Smooth muscle cell (in vitro differentiated cells): ENCODE data around the gene GSG1L. TPM values are rescaled to one million over a fixed set of nuclear protein-coding genes. Genes with fewer than 3 reads are reported as not detected.

ENCODE experiments used
- DNase-seq: peaks from one replicate; lab custom pipeline; 2025; ENCODE audit not compliant: unreplicated experiment; lab: John Stamatoyannopoulos, UW
- H2AFZ ChIP-seq: fragments of 200-600 bp; sonication (generic); 2 replicates; pipeline ENCODE4 v1.6.0; 2016; ENCODE audit warnings: antibody characterized with exemption, low read depth, mild to moderate bottlenecking
- H3F3A ChIP-seq: fragments of 200-600 bp; sonication (generic); 2 replicates; pipeline ENCODE4 v1.6.0; 2017; ENCODE audit warnings: antibody characterized with exemption, low read depth
- H3K27ac ChIP-seq: fragments of 200-600 bp; sonication (generic); 2 replicates; pipeline ENCODE4 v1.5.1; 2016; ENCODE audit warnings: low read depth, mild to moderate bottlenecking
- H3K27me3 ChIP-seq: fragments of 200-600 bp; sonication (generic); 2 replicates; pipeline ENCODE4 v1.6.1; 2016; ENCODE audit warnings: low read depth, mild to moderate bottlenecking
- H3K36me3 ChIP-seq: fragments of 200-600 bp; sonication (generic); 2 replicates; pipeline ENCODE4 v1.5.1; 2016; ENCODE audit warnings: low read depth
- H3K4me1 ChIP-seq: fragments of 200-600 bp; sonication (generic); 2 replicates; pipeline ENCODE4 v1.5.1; 2016; ENCODE audit warnings: low read depth
- H3K4me2 ChIP-seq: fragments of 200-600 bp; sonication (generic); 2 replicates; pipeline ENCODE4 v1.6.0; 2016; ENCODE audit warnings: mild to moderate bottlenecking
- H3K4me3 ChIP-seq: fragments of 200-600 bp; sonication (generic); 2 replicates; pipeline ENCODE4 v1.5.1; 2016; ENCODE audit warnings: mild to moderate bottlenecking
- H3K79me2 ChIP-seq: fragments of 200-600 bp; sonication (generic); 2 replicates; pipeline ENCODE4 v1.6.0; 2016; ENCODE audit warnings: low read depth, mild to moderate bottlenecking
- H3K9ac ChIP-seq: fragments of 200-600 bp; sonication (generic); 2 replicates; pipeline ENCODE4 v1.6.0; 2016; ENCODE audit warnings: low read depth
- H3K9me3 ChIP-seq: fragments of 200-600 bp; sonication (generic); replicated peaks from 2 replicates; pipeline ENCODE4 v1.5.1; 2016; ENCODE audit warnings: low read depth
- H4K20me1 ChIP-seq: fragments of 200-600 bp; sonication (generic); 2 replicates; pipeline ENCODE4 v1.6.0; 2016; ENCODE audit warnings: low read depth
- WGBS: methylation state at CpG from one replicate; pipeline ENCODE4 v1.1.7; 2016; ENCODE audit warnings: low lambda C conversion rate; 5-methylcytosine and 5-hydroxymethylcytosine counted together
- polyA plus RNA-seq: library from polyadenylated mRNA; unstranded; fragments of >200 nt; fragmentation: Nextera tagmentation; extraction: Ambion mirVana; gene quantifications from 2 replicates; pipeline ENCODE4 v1.2.1, GENCODE V29; 2016
- total RNA-seq: library from RNA; depleted of rRNA; stranded (reverse); fragments of >200 nt; gene quantifications from 2 replicates; pipeline ENCODE4 v1.2.3, GENCODE V29; 2014
- TF ChIP-seq, protein P1 (sequence below): fragments of 200-600 bp; sonication (generic); IDR thresholded peaks from 2 replicates; pipeline ENCODE4 v1.5.1; 2017; ENCODE audit warnings: borderline replicate concordance, mild to moderate bottlenecking, antibody characterized with exemption; ENCODE audit not compliant: insufficient read depth, poor library complexity, severe bottlenecking

Gene GSG1L
- total and polyA plus RNA-seq, 2 experiments from 2014 or later: 0.31 TPM; not detected in 1

GRCh38 chr16:27901956-27902355, 161.6 kb downstream of the GSG1L start:
- H3K36me3 ChIP-seq: no peaks in the 10 kb centered on the region
- WGBS: 91% methylated on average over 8 of the region's 8 CpGs
- no peaks in the 10 kb centered on the region for H3K4me1 ChIP-seq
- no peak overlapping the region for H3K9ac ChIP-seq
- no peak overlapping the region for H2AFZ ChIP-seq
- no peaks in the 10 kb centered on the region for H3K79me2 ChIP-seq
- no peak overlapping the region for H3K4me3 ChIP-seq
- no peaks in the 10 kb centered on the region for H3K9me3 ChIP-seq
- H3K27me3 ChIP-seq: no peaks in the 10 kb centered on the region
- H3K27ac ChIP-seq: no peak overlapping the region
- H3F3A ChIP-seq: no peaks in the 10 kb centered on the region
- TF ChIP-seq, protein P1, sequence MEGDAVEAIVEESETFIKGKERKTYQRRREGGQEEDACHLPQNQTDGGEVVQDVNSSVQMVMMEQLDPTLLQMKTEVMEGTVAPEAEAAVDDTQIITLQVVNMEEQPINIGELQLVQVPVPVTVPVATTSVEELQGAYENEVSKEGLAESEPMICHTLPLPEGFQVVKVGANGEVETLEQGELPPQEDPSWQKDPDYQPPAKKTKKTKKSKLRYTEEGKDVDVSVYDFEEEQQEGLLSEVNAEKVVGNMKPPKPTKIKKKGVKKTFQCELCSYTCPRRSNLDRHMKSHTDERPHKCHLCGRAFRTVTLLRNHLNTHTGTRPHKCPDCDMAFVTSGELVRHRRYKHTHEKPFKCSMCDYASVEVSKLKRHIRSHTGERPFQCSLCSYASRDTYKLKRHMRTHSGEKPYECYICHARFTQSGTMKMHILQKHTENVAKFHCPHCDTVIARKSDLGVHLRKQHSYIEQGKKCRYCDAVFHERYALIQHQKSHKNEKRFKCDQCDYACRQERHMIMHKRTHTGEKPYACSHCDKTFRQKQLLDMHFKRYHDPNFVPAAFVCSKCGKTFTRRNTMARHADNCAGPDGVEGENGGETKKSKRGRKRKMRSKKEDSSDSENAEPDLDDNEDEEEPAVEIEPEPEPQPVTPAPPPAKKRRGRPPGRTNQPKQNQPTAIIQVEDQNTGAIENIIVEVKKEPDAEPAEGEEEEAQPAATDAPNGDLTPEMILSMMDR: no peak
- H4K20me1 ChIP-seq: no peaks in the 10 kb centered on the region
- no peak overlapping the region for H3K4me2 ChIP-seq
- no peak for DNase-seq

DNA sequence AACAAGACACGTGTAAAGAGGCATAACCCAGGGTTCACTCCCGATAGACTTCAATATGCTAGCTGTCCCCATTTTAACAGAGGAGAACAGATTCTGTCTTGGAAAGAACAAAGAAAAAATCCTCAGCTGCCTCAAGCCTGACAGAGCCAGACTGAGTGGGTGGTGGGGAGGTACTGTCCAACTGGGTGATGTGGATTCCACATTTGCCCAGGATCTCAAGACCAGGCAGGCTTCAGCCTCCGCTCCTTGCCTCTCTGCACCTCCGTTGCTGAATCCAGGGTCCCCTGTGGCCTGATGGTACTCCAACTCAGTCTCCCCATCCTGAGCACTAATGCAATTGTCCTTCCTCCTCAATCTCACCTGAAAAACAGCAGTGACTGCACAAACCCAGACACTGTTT, 163.8 kb downstream of the GSG1L start:
- no peaks in the 10 kb centered on the region for H4K20me1 ChIP-seq
- no peak overlapping the region for H2AFZ ChIP-seq
- no peak overlapping the region for H3K4me3 ChIP-seq
- no peaks in the 10 kb centered on the region for H3K36me3 ChIP-seq
- no peak overlapping the region for H3K4me2 ChIP-seq
- no peaks in the 10 kb centered on the region for H3K9me3 ChIP-seq
- H3K4me1 ChIP-seq: no peaks in the 10 kb centered on the region
- TF ChIP-seq, protein P1: no peak
- DNase-seq: no peak
- H3F3A ChIP-seq: no peaks in the 10 kb centered on the region
- no peak overlapping the region for H3K27ac ChIP-seq
- 83% methylated on average over 4 of the region's 4 CpGs for WGBS
- H3K27me3 ChIP-seq: no peaks in the 10 kb centered on the region
- H3K9ac ChIP-seq: no peak overlapping the region
- H3K79me2 ChIP-seq: no peaks in the 10 kb centered on the region

DNA sequence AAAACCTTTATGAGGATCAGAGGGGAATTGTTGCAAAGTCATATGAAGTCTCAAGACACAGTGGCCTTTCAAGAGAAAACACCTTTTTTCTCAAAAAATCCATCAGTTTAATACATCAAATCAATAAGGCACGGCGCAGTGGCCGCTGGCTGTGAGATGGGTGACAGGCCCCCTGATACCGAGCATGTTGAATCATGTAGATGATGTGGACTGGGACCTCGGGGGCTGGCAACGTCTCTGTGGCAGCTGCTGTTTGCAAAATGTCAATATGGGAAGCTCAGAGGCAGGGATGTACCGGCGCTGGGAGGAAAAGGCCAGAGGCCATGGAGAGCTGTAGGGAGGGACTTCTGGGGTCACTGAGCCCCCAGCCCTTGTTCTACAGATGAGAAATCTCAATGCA, 169.1 kb downstream of the GSG1L start:
- H3K36me3 ChIP-seq: no peaks in the 10 kb centered on the region
- H3K4me1 ChIP-seq: no peaks in the 10 kb centered on the region
- H3K9ac ChIP-seq: no peak overlapping the region
- no peaks in the 10 kb centered on the region for H3F3A ChIP-seq
- TF ChIP-seq, protein P1: no peak
- H3K79me2 ChIP-seq: no peaks in the 10 kb centered on the region
- H3K4me2 ChIP-seq: no peak overlapping the region
- no peak overlapping the region for H3K27ac ChIP-seq
- H3K9me3 ChIP-seq: no peaks in the 10 kb centered on the region
- H3K27me3 ChIP-seq: peaks cover 7% of the 10 kb centered on the region
- DNase-seq: no peak
- no peak overlapping the region for H3K4me3 ChIP-seq
- 89% methylated on average over 8 of the region's 8 CpGs for WGBS
- no peaks in the 10 kb centered on the region for H4K20me1 ChIP-seq
- H2AFZ ChIP-seq: no peak overlapping the region

GRCh38 chr16:27892879-27893278, 170.6 kb downstream of the GSG1L start:
- no peaks in the 10 kb centered on the region for H4K20me1 ChIP-seq
- H3K9me3 ChIP-seq: no peaks in the 10 kb centered on the region
- H3K9ac ChIP-seq: no peak overlapping the region
- no peak overlapping the region for H3K4me2 ChIP-seq
- TF ChIP-seq, protein P1: no peak
- no peak overlapping the region for H3K27ac ChIP-seq
- H3K4me3 ChIP-seq: no peak overlapping the region
- 45% methylated on average over 9 of the region's 9 CpGs for WGBS
- H3F3A ChIP-seq: no peaks in the 10 kb centered on the region
- H3K79me2 ChIP-seq: no peaks in the 10 kb centered on the region
- no peak for DNase-seq
- H3K27me3 ChIP-seq: peaks cover 10% of the 10 kb centered on the region
- H3K4me1 ChIP-seq: no peaks in the 10 kb centered on the region
- no peak overlapping the region for H2AFZ ChIP-seq
- H3K36me3 ChIP-seq: no peaks in the 10 kb centered on the region
